GM12865 (cell line): ENCODE measurements around the gene HPCAL4.

Source experiments
- DNase-seq: peaks from one replicate; pipeline ENCODE4 v3.0.0; 2010; ENCODE audit warnings: low read depth
- H3K4me3 ChIP-seq: 2 replicates; pipeline ENCODE4 v1.5.1; 2011; ENCODE audit warnings: mild to moderate bottlenecking, low read depth, low read length, control low read depth
- CTCF ChIP-seq: IDR thresholded peaks from 2 replicates; pipeline ENCODE4 v1.5.1; 2011; ENCODE audit warnings: low read length, control low read depth, low read depth, inconsistent platforms; ENCODE audit not compliant: insufficient read depth; ENCODE audit errors: missing control alignments

Gene HPCAL4

GRCh38 chr1:39672551-39672947, 18.7 kb downstream of the HPCAL4 start:
- peak; percentile 49 for DNase-seq
- TF ChIP-seq CTCF = peak; percentile 76
- H3K4me3 ChIP-seq = no peak overlapping the region

- H3K4me3 ChIP-seq = peak within 1 kb of the TSS; percentile 50
- DNase-seq = peak; percentile 45
- TF ChIP-seq CTCF = no peak
These were observed 19.3 kb downstream of the HPCAL4 start, which contains the start of gene NT5C1A for GRCh38 chr1:39671793-39672550. TSS of gene NT5C1A (minus strand) at chr1:39672107. CDS start at chr1:39672038, 69 bp downstream.

GRCh38 chr1:39671433-39671792, 19.8 kb downstream of the HPCAL4 start:
- peak overlapping the region; percentile 50 for H3K4me3 ChIP-seq

GRCh38 chr1:39670689-39671088, 20.5 kb downstream of the HPCAL4 start:
- no peak for TF ChIP-seq CTCF
- no peak for DNase-seq
- H3K4me3 ChIP-seq = no peak overlapping the region

More at GRCh38 chr1:39671433-39671792, 19.8 kb downstream of the HPCAL4 start:
- DNase-seq = no peak
- no peak for TF ChIP-seq CTCF

GRCh38 chr1:39668894-39669293, 22.3 kb downstream of the HPCAL4 start:
- TF ChIP-seq CTCF = no peak
- DNase-seq = no peak
- H3K4me3 ChIP-seq = no peak overlapping the region

- no peak for TF ChIP-seq CTCF
- DNase-seq = no peak
These were observed 23.1 kb downstream of the HPCAL4 start for GRCh38 chr1:39668111-39668510.

GRCh38 chr1:39666772-39667171, 24.5 kb downstream of the HPCAL4 start:
- peak; percentile 92 for DNase-seq
- no peak overlapping the region for H3K4me3 ChIP-seq
- TF ChIP-seq CTCF = no peak

More at GRCh38 chr1:39668111-39668510, 23.1 kb downstream of the HPCAL4 start:
- no peak overlapping the region for H3K4me3 ChIP-seq
